HS-27A (cell line): ENCODE data around the gene IHH.

Experiments
- DNase-seq: peaks from one replicate; pipeline ENCODE4 v3.0.0-alpha.2; 2012; ENCODE audit warnings: low read depth, missing footprints

The IHH gene

DNA sequence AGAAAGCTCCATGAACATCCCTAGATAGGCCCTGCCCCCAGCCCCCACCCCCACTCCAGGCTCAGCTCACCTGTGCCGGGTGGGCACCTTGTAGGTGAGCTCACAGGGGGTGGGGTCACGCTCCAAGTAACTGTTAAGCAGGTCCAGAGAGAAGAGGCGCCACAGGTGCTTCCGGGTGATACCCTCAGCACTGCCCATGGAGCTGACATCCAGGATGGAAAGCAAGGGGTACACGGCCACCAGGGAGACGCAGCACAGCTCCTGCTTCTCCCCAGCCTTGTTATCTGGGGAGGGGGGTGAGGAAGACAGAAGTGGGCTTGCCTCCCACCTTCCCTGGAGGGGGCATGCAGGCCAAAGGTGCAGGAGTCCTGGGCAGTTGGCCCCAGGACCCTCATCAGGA is 41.3 kb downstream of the IHH start:
- DNase-seq = no peak

DNA sequence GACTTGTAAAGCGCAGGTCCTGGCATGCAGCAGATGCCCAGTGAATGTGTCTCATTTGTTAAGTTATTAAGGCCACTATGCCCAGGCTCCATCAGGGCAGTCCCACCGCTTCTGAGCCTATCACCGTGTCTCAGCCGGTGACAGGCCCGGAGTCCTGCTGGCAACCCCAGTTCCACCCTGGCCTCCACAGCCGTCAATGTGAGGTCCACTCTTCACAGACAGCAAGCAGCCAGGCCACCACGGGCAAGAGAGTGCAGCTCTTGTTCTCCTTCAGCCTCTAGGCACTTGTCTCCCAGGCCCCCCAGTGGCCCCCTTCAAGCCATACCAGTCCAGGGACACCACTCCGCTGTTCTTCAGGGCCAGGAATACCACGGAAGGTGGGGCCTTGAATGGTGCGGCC is 42.0 kb downstream of the IHH start:
- no peak for DNase-seq

DNA sequence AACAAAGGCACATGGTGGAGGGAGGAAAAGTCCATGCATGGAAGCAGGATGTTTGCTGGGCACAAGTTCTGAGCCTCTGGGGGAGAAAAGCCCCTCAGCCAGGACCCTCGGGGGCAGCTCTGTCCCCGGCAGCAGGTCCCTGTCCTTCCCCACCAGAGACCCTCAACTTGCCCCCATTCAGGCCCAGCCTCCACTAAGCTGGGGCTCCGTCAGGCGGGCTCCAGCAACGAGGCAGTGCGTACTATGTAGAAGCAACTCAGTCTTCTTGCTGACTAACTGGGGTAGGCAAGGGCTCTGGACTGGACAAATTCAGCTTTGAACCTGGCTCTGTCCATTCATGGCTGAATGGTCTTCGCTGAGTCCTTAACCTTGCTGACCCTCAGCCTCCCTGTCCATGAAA is 42.4 kb downstream of the IHH start:
- no peak for DNase-seq

DNA sequence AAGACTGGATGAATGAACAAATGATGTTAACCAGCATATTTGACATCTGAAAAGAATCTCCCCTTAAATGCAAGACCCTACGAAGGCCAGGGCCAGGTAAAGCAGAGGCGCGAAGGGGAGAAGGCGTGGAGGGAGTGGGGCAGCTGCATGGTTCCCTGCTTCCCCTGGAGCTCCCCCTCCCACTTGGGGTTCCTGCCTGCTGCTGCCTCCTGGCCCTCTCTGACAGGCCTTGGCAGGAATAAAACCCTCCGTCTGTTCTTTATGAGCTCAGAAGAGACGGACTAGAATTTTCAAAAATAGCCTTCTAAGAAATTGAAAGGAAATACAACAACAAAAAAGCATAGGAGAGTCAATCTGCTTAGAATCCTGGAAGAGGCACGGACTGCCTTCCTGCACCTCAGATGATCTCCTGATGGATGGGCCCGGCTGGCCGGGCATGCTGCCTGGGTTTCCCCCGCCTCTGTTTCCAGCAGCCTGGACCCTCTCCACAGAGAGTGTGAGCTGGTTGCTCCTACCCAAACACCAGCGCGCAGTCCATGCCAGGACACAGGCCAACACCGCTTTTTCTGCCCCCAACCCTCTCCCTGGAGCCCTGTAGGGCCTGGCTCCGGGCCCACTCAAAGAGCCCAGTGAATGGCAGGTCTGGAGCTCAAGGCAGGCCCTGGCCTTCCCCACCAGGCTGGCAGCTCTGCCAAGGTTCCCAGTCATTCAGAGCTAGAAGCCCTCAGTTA is 43.4 kb downstream of the IHH start:
- no peak for DNase-seq

DNA sequence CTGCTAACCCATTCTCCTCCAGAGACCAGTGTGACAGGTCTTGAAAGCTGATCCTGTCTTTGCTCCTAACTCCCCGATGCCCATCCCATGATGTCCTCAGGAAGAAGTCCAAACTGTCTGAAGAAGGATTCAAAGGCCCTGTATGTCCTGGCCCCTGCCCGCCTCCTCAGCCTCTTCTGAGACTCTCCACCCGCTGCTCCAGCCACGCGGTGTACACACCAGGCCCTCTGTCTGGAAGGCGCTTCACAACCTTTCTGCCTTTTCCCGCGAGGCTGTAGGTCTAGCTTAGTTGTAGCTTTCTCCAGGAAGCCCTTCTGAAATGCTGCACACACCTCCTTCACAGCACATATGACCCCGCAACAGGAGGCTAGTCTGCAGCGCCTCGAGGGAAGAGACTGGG is 44.0 kb downstream of the IHH start:
- no peak for DNase-seq

DNA sequence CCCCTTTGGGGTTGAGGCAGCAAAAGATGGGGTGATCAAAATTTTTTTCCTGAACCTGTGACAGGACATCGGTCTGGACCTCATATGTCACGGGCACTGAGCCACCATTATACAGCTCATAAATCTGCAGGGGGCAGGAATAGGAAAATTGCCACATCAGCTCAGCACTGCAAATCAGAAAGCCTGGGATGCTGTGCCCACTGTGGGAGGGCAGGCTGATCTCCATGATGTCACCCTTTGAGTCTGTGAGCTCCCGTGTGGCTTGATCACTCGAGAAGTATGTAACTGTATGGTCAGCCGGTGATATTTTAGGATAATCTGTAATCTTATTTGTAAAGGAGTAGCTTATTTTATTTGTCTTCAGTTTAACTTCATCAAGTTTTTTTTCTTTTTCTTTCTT is 49.8 kb downstream of the IHH start:
- no peak for DNase-seq

DNA sequence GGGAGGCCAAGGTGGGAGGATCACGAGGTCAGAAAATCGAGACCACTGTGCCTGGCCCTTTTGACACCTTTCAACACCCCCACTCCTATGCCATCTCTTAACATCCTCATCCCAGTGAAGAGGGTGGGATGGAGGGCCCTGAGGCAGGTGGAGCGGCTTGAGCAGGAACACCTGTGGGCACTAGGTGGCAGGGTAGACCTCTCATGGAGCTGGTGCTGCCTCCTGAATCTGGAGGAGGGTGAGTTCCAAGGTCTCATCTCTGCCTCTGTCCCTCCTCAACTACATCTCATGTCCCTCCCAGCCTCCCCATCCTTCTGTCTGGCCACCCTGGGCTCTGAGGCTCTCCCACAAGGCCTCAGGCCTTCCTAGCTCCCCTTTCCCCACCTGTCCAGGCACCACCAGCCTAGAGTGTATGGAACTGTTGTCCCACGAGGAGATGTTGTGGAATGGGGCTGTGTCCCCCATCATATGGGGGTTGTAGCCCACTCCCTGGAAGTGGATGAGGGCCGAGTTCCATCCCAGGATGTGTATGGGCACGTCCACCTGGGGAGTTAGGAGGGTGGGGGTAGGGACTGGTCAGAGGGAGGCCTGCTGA is 50.5 kb downstream of the IHH start:
- DNase-seq = no peak

DNA sequence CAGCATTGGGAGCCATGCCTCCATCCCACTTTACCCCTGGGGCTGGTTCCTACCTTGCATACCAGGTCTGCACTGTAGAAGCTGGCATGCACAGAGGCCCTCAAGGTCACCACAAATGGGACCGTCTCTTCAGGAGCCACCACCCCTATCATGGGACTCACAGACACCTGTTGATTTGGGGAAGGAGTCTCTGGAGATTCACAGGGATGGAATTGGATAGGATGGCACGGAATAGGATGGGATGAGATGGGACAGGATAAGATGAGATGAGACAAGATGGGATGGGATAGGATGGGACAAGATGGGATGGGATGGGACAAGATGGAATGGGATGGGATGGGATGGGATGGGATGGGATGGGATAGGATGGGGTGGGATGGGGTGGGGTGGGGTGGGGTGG is 51.4 kb downstream of the IHH start:
- DNase-seq = no peak
